HepG2 (cell line): ENCODE data around the gene CALML6. TPM values are rescaled to one million over a fixed set of nuclear protein-coding genes. Genes with fewer than 3 reads are reported as not detected.

Source experiments
- ATAC-seq: fragments of 200-7000 bp; cut with Tn5 transposase; 3 replicates; pipeline ENCODE4 v1.9.1; 2020; ENCODE audit warnings: mild to moderate bottlenecking, moderate library complexity
- BruUV-seq: library from RNA; stranded (reverse); fragments of 400-500 nt; replicated peaks from 2 replicates; lab custom pipeline; 2021; lab: Mats Ljungman, UMichigan
- CTCF ChIA-PET: fragments of 300-600 bp; formaldehyde crosslinking; extraction: SDS; loops from one replicate; lab custom pipeline; 2021; ENCODE audit warnings: low total read pairs, inconsistent platforms, low intra/inter-chr PET ratio; lab: Yijun Ruan, JAX
- POLR2A ChIA-PET: fragments of 350-600 bp; sonication (Branson Sonifier 250); formaldehyde crosslinking; loops from one replicate; lab custom pipeline; 2020; ENCODE audit warnings: antibody characterized with exemption, inconsistent platforms; lab: Yijun Ruan, JAX
- DNase-seq: peaks from one replicate; pipeline ENCODE4 v3.0.0-alpha.2; 2015; ENCODE audit warnings: low spot score
- FAIRE-seq: peaks from 3 replicates; lab custom pipeline; 2011; peaks lifted over from hg19 to GRCh38; lab: Jason Lieb, UNC
- H2AFZ ChIP-seq: one replicate; pipeline ENCODE4 v1.6.1; 2011; ENCODE audit warnings: low read length, inconsistent platforms
- H3K27ac ChIP-seq: fragments of 300-600 bp; 3 replicates; pipeline ENCODE4 v1.8.0; 2011; ENCODE audit warnings: mixed run types, mild to moderate bottlenecking, mixed read lengths, low read length, inconsistent platforms; ENCODE audit not compliant: insufficient read depth; ENCODE audit errors: extremely low read length
- H3K27me3 ChIP-seq, 2 experiments: fragments of 200-600 bp in 1 of 2; 2 replicates in 1 of 2; 3 replicates in 1 of 2; pipeline versions ENCODE4 v1.6.0 to v1.8.0; 2011; ENCODE audit warnings: low read length in 2 of 2, mild to moderate bottlenecking in 2 of 2, moderate library complexity in 2 of 2, inconsistent platforms in 1 of 2; ENCODE audit not compliant: insufficient read depth in 2 of 2, control insufficient read depth in 1 of 2
- H3K36me3 ChIP-seq, 2 experiments: fragments of 200-600 bp in 1 of 2; replicated peaks in 1 of 2; 2 replicates in 1 of 2; 3 replicates in 1 of 2; pipeline versions ENCODE4 v1.5.1 to v1.8.0; 2011; ENCODE audit warnings: low read length in 2 of 2, inconsistent platforms in 1 of 2; ENCODE audit not compliant: insufficient read depth in 2 of 2, control insufficient read depth in 1 of 2
- H3K4me1 ChIP-seq: 2 replicates; pipeline ENCODE4 v1.5.1; 2012; ENCODE audit warnings: low read length, inconsistent platforms; ENCODE audit not compliant: insufficient read depth
- H3K4me2 ChIP-seq: 2 replicates; pipeline ENCODE4 v1.6.0; 2011; ENCODE audit warnings: low read depth, low read length, inconsistent platforms
- H3K4me3 ChIP-seq, 3 experiments: fragments of 200-600 bp in 1 of 3; sonication (generic), shearing (Covaris generic) in 1 of 3; replicated peaks in 1 of 3; 2 replicates each; pipeline ENCODE4 v1.5.1; 2011 to 2016; ENCODE audit warnings: low read length in 3 of 3, inconsistent platforms in 2 of 3, low read depth in 2 of 3, mild to moderate bottlenecking in 2 of 3, control low read depth in 1 of 3, mixed read lengths in 1 of 3; ENCODE audit not compliant: insufficient read depth in 1 of 3
- H3K79me2 ChIP-seq: one replicate; pipeline ENCODE4 v1.6.1; 2011; ENCODE audit warnings: low read length, inconsistent platforms; ENCODE audit not compliant: insufficient read depth
- H3K9ac ChIP-seq: 2 replicates; pipeline ENCODE4 v1.6.0; 2011; ENCODE audit warnings: mild to moderate bottlenecking, low read depth, low read length, inconsistent platforms; ENCODE audit not compliant: insufficient read depth
- H3K9me3 ChIP-seq: 2 replicates; pipeline ENCODE4 v1.5.1; 2012; ENCODE audit warnings: mild to moderate bottlenecking, low read length
- H4K20me1 ChIP-seq: 2 replicates; pipeline ENCODE4 v1.6.0; 2011; ENCODE audit warnings: inconsistent platforms, mild to moderate bottlenecking, low read length, moderate library complexity; ENCODE audit not compliant: insufficient read depth
- ARNT ChIP-seq: fragments of 450-650 bp; IDR thresholded peaks from 2 replicates; pipeline ENCODE4 v1.6.1; 2017
- CBFB ChIP-seq: sonication (generic); formaldehyde crosslinking; IDR thresholded peaks from 2 replicates; pipeline ENCODE4 v1.4.0; 2020; ENCODE audit warnings: missing genetic modification reagents
- DR1 ChIP-seq: sonication (generic); formaldehyde crosslinking; IDR thresholded peaks from 2 replicates; pipeline ENCODE4 v1.8.0; 2021; ENCODE audit warnings: mild to moderate bottlenecking, missing genetic modification reagents, inconsistent platforms
- ERF ChIP-seq: IDR thresholded peaks from 2 replicates; pipeline ENCODE4 v1.6.1; 2018; ENCODE audit warnings: missing biosample characterization, missing genetic modification reagents
- HES4 ChIP-seq: sonication (generic); formaldehyde crosslinking; IDR thresholded peaks from 2 replicates; pipeline ENCODE4 v1.9.0; 2021; ENCODE audit warnings: mild to moderate bottlenecking, missing genetic modification reagents, borderline replicate concordance
- HMGXB4 ChIP-seq, 2 experiments: sonication (generic) in 1 of 2; formaldehyde crosslinking in 1 of 2; IDR thresholded peaks; 2 replicates each; pipeline versions ENCODE4 v1.4.0 to v1.6.1; 2018 to 2020; ENCODE audit warnings: missing genetic modification reagents in 2 of 2, borderline replicate concordance in 1 of 2, low read depth in 1 of 2, mild to moderate bottlenecking in 1 of 2, missing biosample characterization in 1 of 2
- HNRNPK ChIP-seq: fragments of 200-400 bp; formaldehyde crosslinking; IDR thresholded peaks from 2 replicates; pipeline ENCODE4 v1.6.1; 2018; ENCODE audit warnings: low read length, low read depth, moderate library complexity, mild to moderate bottlenecking; ENCODE audit not compliant: poor library complexity, severe bottlenecking
- MED1 ChIP-seq: sonication (generic); formaldehyde crosslinking; IDR thresholded peaks from 2 replicates; pipeline ENCODE4 v1.4.0; 2020; ENCODE audit warnings: missing genetic modification reagents
- NFKBIZ ChIP-seq: IDR thresholded peaks from 2 replicates; pipeline ENCODE4 v1.6.1; 2018; ENCODE audit warnings: missing genetic modification reagents, missing compliant biosample characterization
- RNF219 ChIP-seq: sonication (generic); formaldehyde crosslinking; IDR thresholded peaks from 2 replicates; pipeline ENCODE4 v1.5.0; 2020; ENCODE audit warnings: mild to moderate bottlenecking, missing genetic modification reagents
- SAP130 ChIP-seq: IDR thresholded peaks from 2 replicates; pipeline ENCODE4 v1.6.1; 2016; ENCODE audit warnings: low read depth
- SATB2 ChIP-seq: sonication (generic); formaldehyde crosslinking; IDR thresholded peaks from 2 replicates; pipeline ENCODE4 v1.5.0; 2020; ENCODE audit warnings: missing genetic modification reagents
- SNAPC2 ChIP-seq: sonication (generic); formaldehyde crosslinking; IDR thresholded peaks from 2 replicates; pipeline ENCODE4 v1.8.1; 2022; ENCODE audit warnings: mild to moderate bottlenecking, missing genetic modification reagents
- THAP11 ChIP-seq: IDR thresholded peaks from 2 replicates; pipeline ENCODE4 v1.6.1; 2016; ENCODE audit warnings: missing biosample characterization, missing genetic modification reagents
- THAP7 ChIP-seq: sonication (generic); formaldehyde crosslinking; IDR thresholded peaks from 2 replicates; pipeline ENCODE4 v1.8.1; 2023; ENCODE audit warnings: mild to moderate bottlenecking, missing genetic modification reagents
- TOPORS ChIP-seq: sonication (generic); formaldehyde crosslinking; IDR thresholded peaks from 2 replicates; pipeline ENCODE4 v1.8.0; 2023; ENCODE audit warnings: mild to moderate bottlenecking, missing genetic modification reagents
- YY1 ChIP-seq: IDR thresholded peaks from 2 replicates; pipeline ENCODE4 v1.6.1; 2011; ENCODE audit warnings: low read length, low read depth, moderate library complexity, mild to moderate bottlenecking; ENCODE audit not compliant: insufficient read depth, insufficient replicate concordance
- ZBTB42 ChIP-seq: sonication (generic); formaldehyde crosslinking; IDR thresholded peaks from 2 replicates; pipeline ENCODE4 v1.5.0; 2020; ENCODE audit warnings: mild to moderate bottlenecking, missing genetic modification reagents
- ZNF737 ChIP-seq: sonication (generic); formaldehyde crosslinking; IDR thresholded peaks from 2 replicates; pipeline ENCODE4 v1.5.0; 2020; ENCODE audit warnings: missing genetic modification reagents, mild to moderate bottlenecking, borderline replicate concordance
- ZNF816 ChIP-seq: sonication (generic); formaldehyde crosslinking; IDR thresholded peaks from 2 replicates; pipeline ENCODE4 v1.8.0; 2022; ENCODE audit warnings: missing genetic modification reagents, mild to moderate bottlenecking, borderline replicate concordance
- WGBS: methylation state at CpG from one replicate; pipeline ENCODE4 v1.1.6; 2017; ENCODE audit warnings: low lambda C conversion rate; 5-methylcytosine and 5-hydroxymethylcytosine counted together
- in situ Hi-C: cut with HindIII; loops from 2 replicates; pipeline ENCODE4 v1.10.0; 2017; ENCODE audit warnings: low pct_unique_long_range_greater_than_20kb; ENCODE audit not compliant: extremely low pct_ligation_motif_present
- intact Hi-C: fragments of 100-400 bp; cut with micrococcal nuclease; formaldehyde crosslinking; loops from one replicate; pipeline ENCODE4 v1.10.0; 2022; ENCODE audit not compliant: unreplicated experiment
- polyA plus RNA-seq, 8 experiments: library from polyadenylated mRNA; depleted of rRNA in 3 of 8; stranded (reverse) in 7 of 8; unstranded in 1 of 8; fragments of >200 nt; fragmentation: Illumina TruSeq in 4 of 8; extraction: Trizol in 4 of 8; gene quantifications; 2 replicates each; pipeline versions ENCODE4 v1.2.1 to v1.2.3, GENCODE V29; 2011 to 2016; ENCODE audit warnings: low read depth in 4 of 8, missing spikeins in 1 of 8, mixed read lengths in 1 of 8; ENCODE audit not compliant: insufficient read depth in 1 of 8
- total RNA-seq, 5 experiments: library from RNA; depleted of rRNA; stranded (reverse); fragments of >200 nt; fragmentation: Illumina TruSeq; extraction: Trizol; gene quantifications; 2 replicates each; pipeline ENCODE4 v1.2.3, GENCODE V29; 2016; ENCODE audit warnings: low read depth in 1 of 5

CALML6 gene
- total and polyA plus RNA-seq, 2 of the 13 experiments (the other 11 are each of a cell fraction or from before 2014, with no cell fraction given), result 0.11 to 0.12 TPM

- H4K20me1 ChIP-seq, result peaks cover 37% of the 10 kb centered on the region
- H3K27me3 ChIP-seq, result no peaks in the 10 kb centered on the region; a peak in 1 of 5 replicates
- no TSS peak for BruUV-seq
- peak within 1 kb of the TSS; percentile 85 to 99 (median 90) for H3K4me3 ChIP-seq
- WGBS, result 1% methylated on average over 20 of the region's 137 CpGs
- FAIRE-seq (no peak), ATAC-seq (peak; percentile 33), DNase-seq (peak; percentile 70)
- ChIA-PET POLR2A (interaction anchor here (1.1 to 1.9 kb wide), 3 partner anchors 9 to 18 kb away, joined by 4 to 6 read pairs (median 5); no protein-coding TSS in a partner anchor), CTCF (no interaction called here)
- H3K9ac ChIP-seq, result peak within 1 kb of the TSS; percentile 93
- H3K36me3 ChIP-seq, result no peaks in the 10 kb centered on the region
- H3K4me1 ChIP-seq, result peaks cover 74% of the 10 kb centered on the region
- intact Hi-C loops, result no loop called here
- peak within 1 kb of the TSS; percentile 87 for H3K27ac ChIP-seq
- H3K4me2 ChIP-seq, result peak within 1 kb of the TSS; percentile 96
- in situ Hi-C loops, result no loop called here
- peaks cover 52% of the 10 kb centered on the region for H3K79me2 ChIP-seq
- no peak within 1 kb of the TSS for H2AFZ ChIP-seq
- no peaks in the 10 kb centered on the region for H3K9me3 ChIP-seq
- TF ChIP-seq CBFB (CRISPR knock-in tag) (0 out of 2 replicates have a peak, but pooled peaks have one; percentile 20), HES4 (0 out of 2 replicates have a peak, but pooled peaks have one; percentile 60), ERF (CRISPR knock-in tag) (no peak), THAP7 (CRISPR knock-in tag) (no peak), ZBTB42 (CRISPR knock-in tag) (no peak), ZNF737 (CRISPR knock-in tag) (no peak), SAP130 (CRISPR knock-in tag) (peak; percentile 63), HNRNPK (peak; percentile 49), THAP11 (peak; percentile 81), RNF219 (CRISPR knock-in tag) (no peak; the same call in 1 of the 2 replicates), ZNF816 (CRISPR knock-in tag) (0 out of 2 replicates have a peak, but pooled peaks have one; percentile 41), DR1 (CRISPR knock-in tag) (no peak; the same call in 1 of the 2 replicates), SATB2 (no peak), TOPORS (no peak), NFKBIZ (no peak), SNAPC2 (CRISPR knock-in tag) (peak; percentile 14; the same call in 1 of the 2 replicates), HMGXB4 (CRISPR knock-in tag; IDR thresholded peaks at IDR 0.05; ENCODE audit: borderline replicate concordance in 1 of 2, low read depth in 1 of 2) (0 out of 4 replicates have a peak, but pooled peaks of 1 of the 2 experiments have one; percentile 63), MED1 (peak; percentile 46; the same call in 1 of the 2 replicates), ARNT (no peak), YY1 (peak; percentile 89)
Measured at GRCh38 chr1:1890506-1891348, 24.3 kb upstream of the CALML6 start, which contains the start of gene GNB1. GNB1 (minus strand) TSS chr1:1891087; CDS start chr1:1825453, 65,634 bp downstream.
